Adipocyte (in vitro differentiated cells): Measurements from ENCODE around the gene CGNL1.
A peak's percentile ranks its signal among the peaks of the same experiment; 100 is the strongest.

ENCODE experiments used
- DNase-seq: peaks from one replicate; pipeline ENCODE4 v3.0.0-alpha.2; 2015; ENCODE audit warnings: low read depth
- H3K27me3 ChIP-seq: replicated peaks from 2 replicates; pipeline ENCODE4 v1.7.0; 2013; ENCODE audit warnings: mild to moderate bottlenecking, low read length, moderate library complexity; ENCODE audit not compliant: control insufficient read depth, insufficient read depth
- H3K36me3 ChIP-seq: 2 replicates; pipeline ENCODE4 v1.7.0; 2013; ENCODE audit warnings: low read length, mild to moderate bottlenecking, moderate library complexity; ENCODE audit not compliant: control insufficient read depth, insufficient read depth, severe bottlenecking
- H3K4me1 ChIP-seq: 2 replicates; pipeline ENCODE4 v1.7.0; 2013; ENCODE audit warnings: mild to moderate bottlenecking, low read length, moderate library complexity; ENCODE audit not compliant: control insufficient read depth, insufficient read depth
- H3K4me3 ChIP-seq: 2 replicates; pipeline ENCODE4 v1.7.0; 2013; ENCODE audit warnings: mild to moderate bottlenecking, low read length, moderate library complexity
- H3K9ac ChIP-seq: 2 replicates; pipeline ENCODE4 v1.7.0; 2013; ENCODE audit warnings: mild to moderate bottlenecking, low read length, moderate library complexity
- H3K9me3 ChIP-seq: 2 replicates; pipeline ENCODE4 v1.7.0; 2013; ENCODE audit warnings: mild to moderate bottlenecking, low read length, moderate library complexity; ENCODE audit not compliant: control insufficient read depth

The CGNL1 gene

DNA sequence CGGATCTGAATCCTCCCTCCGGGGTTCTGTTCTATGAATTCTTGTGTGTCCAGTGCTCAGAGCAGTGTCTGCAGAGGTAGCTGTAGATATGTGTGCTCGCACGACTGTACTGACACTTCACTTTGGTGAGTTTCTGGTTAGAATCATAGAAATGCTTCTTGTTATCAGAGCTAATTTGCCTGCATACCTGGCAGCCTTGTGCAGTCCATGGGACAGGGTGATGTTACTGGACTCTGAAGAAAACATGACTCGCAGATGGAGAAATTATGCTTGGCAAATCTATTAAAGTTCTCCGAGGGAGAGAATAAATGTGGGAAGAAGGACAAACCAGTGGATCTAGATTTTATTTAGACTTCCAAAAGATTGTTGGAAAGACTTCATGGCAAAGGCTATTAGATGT lies 12.2 kb downstream of the CGNL1 start:
- no peak overlapping the region for H3K4me3 ChIP-seq
- H3K27me3 ChIP-seq = peaks cover 50% of the 10 kb centered on the region
- H3K9ac ChIP-seq = no peak overlapping the region
- H3K36me3 ChIP-seq = no peaks in the 10 kb centered on the region
- peaks cover 9% of the 10 kb centered on the region for H3K9me3 ChIP-seq
- H3K4me1 ChIP-seq = no peaks in the 10 kb centered on the region
- no peak for DNase-seq

DNA sequence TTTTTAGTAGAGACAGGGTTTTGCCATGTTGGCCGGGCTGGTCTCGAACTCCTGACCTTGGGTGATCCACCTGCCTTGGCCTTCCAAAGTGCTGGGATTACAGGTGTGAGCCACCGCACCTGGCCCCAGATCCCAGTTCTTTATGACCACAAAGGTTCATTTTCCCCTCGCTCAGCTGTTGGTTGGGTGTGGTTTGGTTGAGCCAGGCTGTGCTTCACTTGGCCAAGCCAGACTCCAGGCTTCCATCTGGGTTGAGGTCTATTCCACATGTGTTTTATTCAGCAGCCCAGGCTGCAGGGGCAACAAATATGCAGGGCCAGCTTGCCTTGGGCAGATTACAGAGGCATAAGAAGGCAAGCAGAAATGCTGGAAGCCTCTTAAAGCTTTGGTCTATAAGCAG lies 13.7 kb downstream of the CGNL1 start:
- peaks cover 50% of the 10 kb centered on the region for H3K27me3 ChIP-seq
- DNase-seq = no peak
- no peak overlapping the region for H3K9ac ChIP-seq
- peaks cover 9% of the 10 kb centered on the region for H3K9me3 ChIP-seq
- no peaks in the 10 kb centered on the region for H3K36me3 ChIP-seq
- H3K4me1 ChIP-seq = peaks cover 2% of the 10 kb centered on the region
- H3K4me3 ChIP-seq = no peak overlapping the region

DNA sequence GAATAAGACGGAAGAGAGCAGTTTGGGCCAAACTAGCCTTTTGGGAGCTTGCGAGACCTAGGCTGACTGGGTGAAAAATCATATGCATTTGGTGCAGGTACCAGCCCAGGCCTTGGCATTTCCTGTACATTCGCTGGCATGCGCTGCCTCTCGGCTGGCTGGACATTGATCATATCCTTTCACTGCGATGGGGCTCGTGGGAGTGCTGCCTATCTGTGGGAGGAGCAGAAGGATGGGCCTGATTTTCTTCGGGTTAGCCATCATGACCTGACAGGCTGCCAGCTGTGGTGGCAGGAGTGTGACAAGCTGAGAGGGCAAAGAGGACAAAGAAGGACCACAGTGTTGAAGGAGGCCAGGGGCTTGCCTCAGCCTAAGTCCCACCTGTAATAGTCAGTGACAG lies 14.3 kb downstream of the CGNL1 start:
- peaks cover 7% of the 10 kb centered on the region for H3K4me1 ChIP-seq
- DNase-seq = no peak
- peaks cover 50% of the 10 kb centered on the region for H3K27me3 ChIP-seq
- no peak overlapping the region for H3K9ac ChIP-seq
- H3K4me3 ChIP-seq = no peak overlapping the region
- H3K9me3 ChIP-seq = peaks cover 9% of the 10 kb centered on the region
- no peaks in the 10 kb centered on the region for H3K36me3 ChIP-seq

DNA sequence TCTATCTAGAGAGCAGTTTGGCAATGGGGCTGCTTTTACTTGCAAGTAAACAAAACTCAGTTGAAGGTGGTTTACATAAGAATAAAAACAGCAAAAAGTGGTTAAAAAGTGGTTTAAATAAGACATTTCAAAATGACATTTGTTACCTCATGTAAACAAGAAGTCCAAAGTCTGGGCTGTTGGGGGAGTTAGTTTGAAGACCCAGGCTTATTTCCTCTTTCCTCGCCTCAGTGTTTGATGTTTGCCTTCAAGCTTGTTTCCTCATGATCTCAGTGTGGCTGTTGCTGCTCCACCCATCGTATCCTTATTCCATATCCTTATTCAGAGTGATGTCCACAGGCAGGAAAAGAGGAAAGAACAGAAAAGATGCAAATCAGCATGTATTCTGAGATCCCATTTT lies 15.2 kb downstream of the CGNL1 start:
- DNase-seq = no peak
- Histone ChIP-seq H3K4me3 (no peak overlapping the region), H3K9ac (no peak overlapping the region), H3K27me3 (peaks cover 49% of the 10 kb centered on the region), H3K4me1 (peaks cover 7% of the 10 kb centered on the region), H3K36me3 (no peaks in the 10 kb centered on the region), H3K9me3 (peaks cover 9% of the 10 kb centered on the region)

DNA sequence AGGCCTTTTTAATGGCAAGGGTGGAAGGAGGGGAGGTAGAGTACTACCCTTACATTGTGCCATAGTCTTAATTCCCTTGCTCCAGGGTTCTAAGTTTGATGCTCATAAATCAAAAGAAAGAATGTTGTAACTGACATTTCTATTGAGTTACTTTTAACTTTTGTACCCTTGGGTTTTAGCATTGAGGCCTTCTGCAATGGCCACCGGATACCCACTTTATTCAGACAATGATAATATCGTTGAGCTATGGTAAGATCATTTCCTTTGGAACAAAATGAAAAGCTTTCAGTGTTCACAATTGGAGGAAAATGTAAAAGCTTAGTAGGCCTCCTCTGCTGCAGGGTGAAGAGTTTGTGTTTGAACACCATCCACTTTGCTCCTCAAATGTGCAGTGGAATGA lies 16.8 kb downstream of the CGNL1 start:
- DNase-seq = no peak
- no peak overlapping the region for H3K9ac ChIP-seq
- peaks cover 7% of the 10 kb centered on the region for H3K4me1 ChIP-seq
- H3K36me3 ChIP-seq = no peaks in the 10 kb centered on the region
- H3K27me3 ChIP-seq = peaks cover 38% of the 10 kb centered on the region
- no peak overlapping the region for H3K4me3 ChIP-seq
- H3K9me3 ChIP-seq = peaks cover 9% of the 10 kb centered on the region

DNA sequence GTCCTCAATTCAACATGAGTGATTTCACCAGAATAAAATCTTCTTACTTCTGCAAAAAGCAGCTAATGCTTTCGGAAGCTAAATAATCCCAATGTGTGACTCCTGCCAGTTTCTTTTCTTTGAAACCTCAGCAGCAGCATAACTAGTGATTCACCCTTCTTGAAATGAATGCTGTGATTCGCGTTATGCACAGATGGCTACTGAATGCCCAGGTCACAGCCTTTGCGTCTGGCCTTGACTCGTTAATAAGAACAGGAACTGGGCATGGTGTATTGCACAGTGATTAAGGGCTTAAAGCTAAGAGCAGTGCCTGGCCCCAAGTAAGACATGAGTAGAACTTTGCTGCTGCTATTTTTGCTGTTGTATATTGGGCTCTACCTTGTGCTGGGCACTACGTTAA lies 19.0 kb downstream of the CGNL1 start:
- Histone ChIP-seq H3K36me3 (no peaks in the 10 kb centered on the region), H3K9ac (no peak overlapping the region), H3K4me3 (no peak overlapping the region), H3K27me3 (peaks cover 21% of the 10 kb centered on the region), H3K4me1 (peaks cover 7% of the 10 kb centered on the region), H3K9me3 (peaks cover 9% of the 10 kb centered on the region)
- DNase-seq = peak; percentile 20

DNA sequence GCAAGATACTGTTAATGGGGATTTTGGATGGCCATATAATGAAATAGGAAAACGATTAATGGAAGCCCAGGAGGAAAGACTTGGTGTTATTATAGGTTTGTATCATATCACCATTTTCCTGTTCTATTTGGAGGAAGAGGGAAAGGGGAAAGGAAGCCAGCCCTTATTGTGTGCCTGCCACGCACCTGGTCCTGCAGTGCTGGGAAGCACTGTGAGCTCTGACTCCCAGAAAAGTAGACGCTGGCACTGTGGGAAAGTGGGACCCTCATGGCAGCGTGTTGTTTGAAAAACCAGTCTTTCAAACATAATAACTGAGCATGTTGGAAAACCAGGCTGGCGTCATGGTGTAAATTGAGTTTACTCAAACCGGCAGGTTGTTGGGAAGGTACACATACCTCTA lies 22.0 kb downstream of the CGNL1 start:
- Histone ChIP-seq H3K27me3 (peaks cover 13% of the 10 kb centered on the region), H3K4me1 (peaks cover 7% of the 10 kb centered on the region), H3K9me3 (peaks cover 5% of the 10 kb centered on the region), H3K4me3 (no peak overlapping the region), H3K9ac (no peak overlapping the region), H3K36me3 (no peaks in the 10 kb centered on the region)
- no peak for DNase-seq

DNA sequence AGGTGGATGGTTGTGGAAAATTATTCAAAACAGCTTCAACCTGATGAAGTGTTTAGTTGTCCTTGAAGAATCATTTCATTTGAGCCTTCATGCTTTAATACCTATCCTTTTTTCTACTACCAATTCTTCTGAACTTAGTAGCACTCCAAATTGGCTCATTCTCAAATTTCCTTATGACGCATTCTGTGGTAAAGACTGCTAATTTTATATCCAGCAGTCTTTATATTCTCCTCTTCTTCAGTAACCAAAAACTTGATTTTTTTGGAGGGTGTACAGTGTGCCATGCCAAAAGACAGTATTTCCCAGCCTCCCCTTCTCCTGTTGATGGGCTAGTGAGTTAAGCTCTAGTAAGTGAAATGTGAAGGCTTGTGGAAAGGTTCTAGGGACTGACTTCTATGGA lies 25.2 kb downstream of the CGNL1 start:
- Histone ChIP-seq H3K27me3 (peaks cover 44% of the 10 kb centered on the region), H3K4me1 (no peaks in the 10 kb centered on the region), H3K9ac (no peak overlapping the region), H3K36me3 (no peaks in the 10 kb centered on the region), H3K9me3 (peaks cover 5% of the 10 kb centered on the region), H3K4me3 (no peak overlapping the region)
- no peak for DNase-seq

DNA sequence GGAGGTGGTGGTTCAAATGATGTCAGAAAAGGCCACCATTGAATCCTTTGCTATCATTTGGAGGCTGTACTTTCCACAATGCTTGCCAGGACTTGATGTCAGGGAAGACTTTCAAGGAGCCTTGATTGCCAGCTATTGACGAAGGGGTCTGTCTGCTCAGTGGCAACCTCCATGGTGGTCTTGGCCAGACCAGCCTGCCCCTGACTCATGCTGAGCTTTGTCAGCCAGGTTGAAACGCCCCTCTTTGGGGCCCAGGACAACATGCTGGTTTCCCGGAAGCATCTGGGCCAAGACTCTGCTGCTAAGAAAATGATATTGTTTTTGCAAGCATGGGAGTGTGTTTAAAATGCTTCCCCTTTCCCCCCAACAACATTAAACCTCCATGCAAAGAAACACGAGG lies 26.7 kb downstream of the CGNL1 start:
- Histone ChIP-seq H3K27me3 (peaks cover 46% of the 10 kb centered on the region), H3K9me3 (peaks cover 5% of the 10 kb centered on the region), H3K4me3 (no peak overlapping the region), H3K36me3 (no peaks in the 10 kb centered on the region), H3K9ac (no peak overlapping the region), H3K4me1 (no peaks in the 10 kb centered on the region)
- no peak for DNase-seq

DNA sequence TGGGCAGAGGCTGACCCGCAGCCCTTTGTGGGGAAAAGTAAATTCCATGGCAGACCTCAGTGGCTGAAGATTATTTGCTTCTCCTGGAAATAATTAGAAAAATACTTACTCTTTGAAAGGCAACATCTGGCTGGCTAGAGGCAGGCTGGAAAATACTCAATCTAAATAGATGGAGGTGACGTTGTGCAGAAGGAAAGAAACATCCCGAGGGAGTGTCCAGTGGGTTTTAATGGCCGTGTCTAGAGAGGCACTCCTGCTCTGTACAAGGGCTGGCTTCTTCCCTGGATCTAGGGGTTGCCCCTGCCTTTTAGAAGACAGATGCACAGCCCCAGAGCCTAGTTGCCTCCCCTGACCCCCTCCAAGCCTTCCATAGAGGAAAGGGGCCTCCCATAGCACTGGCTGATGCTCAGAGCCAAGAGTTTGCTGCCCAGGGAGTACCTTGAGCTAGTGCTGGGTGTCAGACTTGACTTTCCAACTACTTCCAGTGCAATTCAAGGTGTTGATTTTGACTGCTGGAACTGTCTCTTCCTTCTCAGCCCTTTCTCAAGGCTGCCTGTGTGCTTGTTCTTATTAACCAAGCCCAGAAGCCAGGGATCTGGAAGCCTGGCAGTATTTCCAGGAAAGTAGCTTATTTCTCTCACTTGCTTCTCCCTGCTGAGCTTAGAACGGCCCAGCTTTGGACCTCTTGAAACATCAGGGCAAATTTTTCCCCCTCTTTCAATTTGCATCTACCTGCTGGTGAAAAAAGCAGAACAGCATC lies 27.4 kb downstream of the CGNL1 start:
- no peaks in the 10 kb centered on the region for H3K36me3 ChIP-seq
- H3K9me3 ChIP-seq = peaks cover 5% of the 10 kb centered on the region
- no peak overlapping the region for H3K9ac ChIP-seq
- H3K4me1 ChIP-seq = no peaks in the 10 kb centered on the region
- DNase-seq = peak; percentile 69
- no peak overlapping the region for H3K4me3 ChIP-seq
- H3K27me3 ChIP-seq = peaks cover 46% of the 10 kb centered on the region

DNA sequence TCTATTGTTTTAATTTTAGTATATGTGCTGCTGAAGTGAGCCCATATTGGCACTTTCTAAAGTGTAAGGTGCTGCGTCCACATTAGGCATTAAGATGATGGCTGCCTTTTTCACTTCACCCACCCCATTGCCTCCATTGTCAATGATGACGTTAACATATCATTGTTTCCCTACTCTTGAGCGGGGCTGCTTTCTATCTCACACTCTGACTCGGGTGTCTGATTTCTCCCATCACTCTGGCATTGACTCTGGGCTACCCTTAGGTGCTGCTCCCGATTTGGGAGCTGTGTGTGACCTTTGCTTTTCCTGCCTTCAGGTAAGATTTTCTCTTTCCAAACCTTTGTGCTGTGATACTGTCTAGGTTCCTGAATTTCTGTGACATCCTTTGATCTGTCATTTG lies 28.8 kb downstream of the CGNL1 start:
- no peak for DNase-seq
- H3K4me1 ChIP-seq = no peaks in the 10 kb centered on the region
- H3K9me3 ChIP-seq = peaks cover 5% of the 10 kb centered on the region
- H3K9ac ChIP-seq = no peak overlapping the region
- peaks cover 46% of the 10 kb centered on the region for H3K27me3 ChIP-seq
- no peak overlapping the region for H3K4me3 ChIP-seq
- H3K36me3 ChIP-seq = no peaks in the 10 kb centered on the region
